ENCODE data around the gene LCN6.

The LCN6 gene

DNA sequence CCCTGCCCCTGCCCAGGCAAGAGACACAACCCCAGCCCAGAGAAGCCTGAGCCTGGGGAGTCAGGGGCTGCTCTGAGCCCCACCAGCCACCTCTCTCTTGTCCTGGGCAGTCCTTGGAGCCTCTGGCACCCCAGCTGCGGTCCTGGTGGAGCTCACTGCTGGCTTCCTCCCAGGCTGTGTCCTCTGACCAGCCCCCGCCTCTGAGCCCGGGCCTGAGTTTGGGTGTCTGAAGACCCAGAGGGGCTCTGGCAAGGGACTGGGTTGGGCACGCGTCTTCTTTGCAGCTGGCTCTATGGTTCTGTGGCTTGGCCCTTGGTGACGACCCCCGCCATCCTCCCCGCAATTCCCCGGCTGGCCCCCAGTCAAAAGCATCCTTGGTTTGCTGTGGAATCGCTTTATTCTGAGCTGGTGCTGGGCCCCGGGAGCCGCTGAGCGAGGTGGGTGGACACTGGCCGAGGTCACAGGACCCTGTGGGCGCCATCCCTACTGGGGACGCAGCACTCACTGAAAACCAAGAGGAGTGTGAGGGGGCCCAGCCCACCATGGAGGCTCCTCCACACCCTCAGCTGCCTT is 4.6 kb downstream of the LCN6 start:
- DNase-seq (ENCODE audit: low spot score): no peak

GRCh38 chr9:136742591-136743391 is 5.5 kb downstream of the LCN6 start, which contains the start of gene LCN10:
Gene LCN10, minus strand, starts transcription at chr9:136742940. Its CDS starts 37 bp downstream, at chr9:136742903.
- peak; percentile 79 for DNase-seq (ENCODE audit: low spot score)

DNA sequence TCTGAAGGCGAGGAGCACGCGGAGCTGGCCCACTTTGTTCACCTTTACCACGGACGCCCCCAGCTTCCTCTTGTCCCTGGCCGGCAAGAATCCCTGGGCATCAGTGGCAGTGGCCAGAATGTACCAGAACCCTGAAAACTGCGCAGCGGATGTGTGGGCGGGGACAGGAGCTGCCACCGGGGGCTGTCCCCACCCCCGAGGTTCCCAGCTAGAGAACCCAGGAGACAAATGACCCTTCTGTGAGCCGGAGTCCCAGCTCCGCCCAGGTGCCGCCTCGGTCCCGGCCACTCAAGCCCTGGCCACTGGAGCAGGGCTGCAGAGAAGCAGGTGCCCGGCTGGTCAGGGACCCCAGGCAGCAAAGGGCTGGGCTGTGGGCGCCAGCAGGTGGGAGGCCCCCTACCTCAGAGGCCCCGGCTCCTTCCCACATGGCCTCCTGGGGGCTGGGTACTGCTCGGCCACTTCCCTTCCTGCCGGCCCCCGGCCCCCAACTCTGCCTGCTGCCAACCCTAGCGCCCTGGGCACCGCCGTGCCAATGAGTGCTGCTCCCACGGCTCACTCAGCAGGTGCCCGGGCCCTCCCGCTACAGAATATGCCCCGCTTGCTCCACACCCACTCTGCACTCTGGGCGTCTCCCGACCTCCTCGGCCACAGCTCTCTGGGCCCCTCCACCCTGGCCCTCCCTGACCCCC is 6.3 kb downstream of the LCN6 start:
- no peak for DNase-seq (ENCODE audit: low spot score)

DNA sequence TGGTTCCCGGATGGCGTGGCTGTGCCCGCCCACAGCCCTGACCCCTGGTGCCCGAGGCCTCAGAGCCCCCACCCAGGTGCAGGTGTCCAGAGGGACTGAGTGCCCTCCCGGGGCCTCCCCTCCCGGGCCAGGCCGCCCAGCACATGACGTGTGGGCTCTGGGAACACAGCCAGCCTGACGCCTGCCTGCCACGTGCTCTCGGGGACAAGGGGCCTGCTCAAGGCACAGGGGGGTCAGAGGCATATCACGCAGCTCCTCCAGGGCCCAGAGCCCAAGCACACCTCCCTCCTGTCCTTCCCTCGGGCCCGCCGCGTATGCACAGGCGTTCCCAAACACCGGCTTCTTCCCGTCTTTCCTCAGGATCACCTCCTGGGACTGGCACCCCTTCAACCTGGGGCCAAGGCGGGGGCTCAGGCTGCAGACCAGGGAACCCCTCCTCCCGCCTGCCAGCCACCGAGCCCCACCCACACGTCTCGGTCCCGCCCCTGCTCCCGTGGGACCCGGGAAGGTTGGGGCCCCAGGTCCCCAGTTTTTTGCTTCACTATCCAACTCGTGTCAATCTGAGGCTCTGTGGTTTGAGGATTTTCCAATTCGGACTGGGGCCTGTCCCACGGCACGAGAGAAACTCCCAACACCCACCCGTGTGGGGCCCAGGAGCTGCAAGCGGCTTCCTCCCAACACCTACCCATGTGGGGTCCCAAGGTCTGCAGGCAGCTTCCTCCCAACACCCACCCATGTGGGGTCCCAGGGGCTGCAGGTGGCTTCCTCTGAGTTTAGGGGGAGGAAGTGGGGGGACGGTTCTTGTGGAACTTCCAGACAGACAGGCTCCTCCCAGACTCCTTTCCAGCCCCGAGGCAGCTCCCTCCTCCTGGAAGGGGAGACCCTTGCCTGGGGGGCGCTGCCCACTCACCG is 7.1 kb downstream of the LCN6 start:
- DNase-seq (ENCODE audit: low spot score): no peak

DNA sequence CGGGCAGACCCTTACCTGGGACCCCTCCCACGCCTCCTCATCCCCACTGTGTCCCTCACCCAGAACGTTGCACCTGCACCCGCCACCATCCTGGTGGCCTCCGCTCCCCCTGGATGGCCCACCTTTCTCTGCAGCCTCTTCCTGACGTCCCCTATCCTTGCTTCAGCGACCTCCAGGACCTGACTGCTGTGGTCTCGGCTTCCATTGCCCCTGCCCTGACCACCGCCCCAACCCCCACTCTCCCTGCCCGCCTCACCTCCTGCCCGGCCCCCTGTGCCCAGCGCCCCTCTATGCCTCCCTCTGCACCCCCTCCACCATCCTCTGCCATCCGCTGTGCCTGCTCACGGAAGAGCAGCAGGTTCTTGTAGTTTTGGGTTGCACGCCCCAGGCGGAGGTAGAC is 7.8 kb downstream of the LCN6 start:
- DNase-seq (ENCODE audit: low spot score): no peak

- no peak for DNase-seq (ENCODE audit: low spot score)
These were observed 8.3 kb downstream of the LCN6 start for GRCh38 chr9:136740069-136740468.

DNA sequence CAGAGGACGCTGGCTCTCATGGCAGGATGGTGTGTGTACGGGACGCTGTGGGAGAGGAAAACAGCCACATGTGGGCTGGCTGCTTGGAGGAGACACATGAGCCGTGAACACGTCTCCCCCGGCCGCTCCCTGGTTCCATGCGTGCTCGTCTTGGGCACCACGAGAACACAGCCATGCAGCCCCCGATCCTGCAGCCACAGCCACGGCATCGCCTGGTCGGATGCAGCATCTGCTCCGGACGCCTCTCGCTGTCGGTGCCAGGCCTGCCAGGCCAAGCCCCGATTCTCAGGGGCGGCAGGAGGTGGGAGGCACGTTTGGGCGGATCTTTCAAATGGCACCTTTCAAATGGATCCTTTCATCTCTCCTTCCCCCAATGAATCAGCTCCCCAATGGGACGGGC is 8.8 kb downstream of the LCN6 start:
- no peak for DNase-seq (ENCODE audit: low spot score)

GRCh38 chr9:136738960-136739359 is 9.4 kb downstream of the LCN6 start:
- DNase-seq (ENCODE audit: low spot score): no peak

- DNase-seq (ENCODE audit: low spot score): no peak
These were observed 12.4 kb downstream of the LCN6 start for GRCh38 chr9:136735812-136736480.

GRCh38 chr9:136734837-136735496 is 13.4 kb downstream of the LCN6 start:
- no peak for DNase-seq (ENCODE audit: low spot score)

- DNase-seq (ENCODE audit: low spot score): no peak
These were observed 14.7 kb downstream of the LCN6 start for GRCh38 chr9:136733611-136734010.

DNA sequence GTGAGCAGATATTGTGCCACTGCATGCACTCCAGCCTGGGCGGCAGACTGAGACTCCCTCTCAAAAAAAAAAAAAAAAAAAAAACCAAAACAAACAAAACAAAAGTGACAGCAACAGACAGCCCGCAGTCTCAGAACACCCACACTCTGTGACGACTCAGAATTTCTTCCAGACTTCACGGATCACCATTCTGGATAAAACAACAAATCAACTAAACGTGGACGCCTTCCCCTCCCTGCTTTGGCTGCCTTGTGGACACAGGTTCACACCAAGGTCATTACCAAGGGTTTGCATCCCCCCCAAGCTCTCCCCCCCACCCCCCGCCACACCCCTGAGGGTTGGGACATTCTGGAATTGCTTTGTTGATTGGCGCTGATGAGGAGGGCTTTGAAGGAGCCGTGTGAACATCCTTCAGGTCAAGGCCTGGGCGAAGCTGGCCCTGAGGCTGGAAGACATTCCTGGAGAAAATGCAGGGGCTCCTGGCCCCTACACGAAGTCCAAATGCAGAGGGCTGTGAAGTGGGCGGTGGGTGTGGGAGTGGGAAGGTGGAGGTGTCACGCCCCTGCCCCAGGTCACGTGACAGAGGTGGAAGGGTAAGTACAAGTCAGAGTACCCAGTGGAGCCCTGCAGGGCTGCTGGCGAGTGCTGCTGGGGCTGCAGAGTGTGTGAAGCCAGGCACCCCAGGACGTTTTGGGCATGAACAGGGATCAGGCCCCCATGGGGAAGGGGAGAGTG is 15.7 kb downstream of the LCN6 start:
- DNase-seq (ENCODE audit: low spot score): no peak

DNA sequence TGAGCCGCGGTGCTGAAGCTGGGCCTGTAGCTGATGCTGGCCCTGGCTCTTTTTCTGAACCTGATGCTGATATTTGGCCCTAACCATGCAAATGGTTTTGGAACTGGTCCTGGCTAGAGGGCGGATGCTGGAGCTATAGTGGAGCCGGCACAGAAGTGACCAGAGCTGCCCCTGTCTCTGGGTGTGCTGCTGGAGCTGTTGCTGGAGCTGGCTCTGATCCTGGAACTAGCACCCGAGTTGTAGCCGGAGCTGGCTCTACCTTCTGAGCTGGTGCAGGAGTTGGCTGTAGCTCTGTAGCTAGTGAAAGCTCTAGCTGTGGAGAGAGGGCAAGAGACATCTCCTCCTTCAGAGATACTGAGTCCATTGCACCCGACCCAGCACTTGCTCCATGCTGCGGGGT is 18.4 kb downstream of the LCN6 start:
- no peak for DNase-seq (ENCODE audit: low spot score)

DNA sequence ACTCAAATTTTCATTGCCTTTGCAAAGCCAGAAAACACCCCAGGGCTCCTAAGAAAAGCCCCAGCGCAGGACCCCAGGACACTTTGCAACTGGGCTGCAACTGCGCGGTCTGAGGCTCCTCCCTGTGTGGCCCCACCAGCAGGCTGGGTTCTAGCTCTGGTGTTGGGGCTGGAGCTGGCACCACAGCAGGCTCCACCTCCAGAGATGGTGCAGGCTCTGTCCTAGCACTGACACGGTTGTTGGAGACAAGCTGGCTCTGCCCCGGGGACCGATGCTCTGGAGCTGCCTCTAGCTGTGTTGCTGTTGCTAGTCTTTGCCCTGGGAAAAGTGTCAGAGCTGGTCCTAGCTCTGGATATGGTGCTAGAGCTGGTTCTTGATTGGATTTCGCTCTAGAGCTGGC is 19.2 kb downstream of the LCN6 start:
- no peak for DNase-seq (ENCODE audit: low spot score)

DNA sequence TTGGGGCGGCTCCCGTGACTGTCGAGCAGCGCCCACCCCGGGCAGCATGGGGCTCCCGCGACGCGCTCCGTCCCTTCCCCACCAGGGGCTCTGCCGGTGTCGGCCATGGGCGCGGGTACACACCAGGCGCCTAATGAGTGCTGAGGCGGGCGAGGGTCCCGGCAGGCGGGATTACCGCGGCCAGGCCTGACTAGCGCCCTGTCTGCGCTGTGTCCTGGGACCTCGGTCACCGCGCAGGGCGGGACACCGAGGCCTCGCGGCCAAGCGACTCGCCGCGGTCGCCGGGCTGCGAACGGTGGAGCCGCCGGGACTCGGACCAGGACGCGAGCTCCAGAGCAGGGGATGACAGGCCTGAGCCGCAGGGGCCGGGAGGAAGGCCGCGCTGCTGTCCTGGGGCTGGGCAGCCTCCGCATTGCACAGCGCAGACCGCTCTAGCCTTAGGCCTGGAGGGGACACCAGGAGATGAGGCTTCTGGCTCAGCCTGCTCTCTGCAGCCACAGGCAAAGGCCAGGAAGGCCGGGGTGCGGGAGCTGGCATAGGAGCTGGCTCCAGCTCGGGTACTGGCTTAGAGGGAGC is 19.7 kb downstream of the LCN6 start:
- peak; percentile 77 for DNase-seq (ENCODE audit: low spot score)

GRCh38 chr9:136728080-136728547 is 20.2 kb downstream of the LCN6 start:
- peak; percentile 94 for DNase-seq (ENCODE audit: low spot score)

- no peak for DNase-seq (ENCODE audit: low spot score)
These were observed 21.6 kb downstream of the LCN6 start for GRCh38 chr9:136726631-136727191.

- no peak for DNase-seq (ENCODE audit: low spot score)
These were observed 22.2 kb downstream of the LCN6 start for GRCh38 chr9:136726118-136726517.

DNA sequence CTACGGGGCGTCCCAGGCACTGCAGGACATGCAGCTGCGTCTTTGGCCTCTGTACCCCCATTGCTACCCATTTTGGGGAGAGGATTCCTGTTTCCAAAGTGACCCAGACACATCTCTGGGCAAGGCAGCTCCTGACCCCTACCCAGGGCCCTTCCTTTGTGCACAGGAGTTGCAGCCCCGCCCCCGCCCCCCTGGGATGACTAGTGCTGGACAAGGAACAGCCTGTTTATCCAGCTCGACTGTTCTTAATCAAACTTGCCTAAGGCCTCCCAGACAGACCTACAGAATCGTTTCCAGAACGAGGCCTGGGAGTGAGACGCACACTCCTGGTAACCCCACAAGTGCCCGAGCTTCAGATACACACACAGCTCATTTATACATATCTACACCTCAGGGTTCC is 22.7 kb downstream of the LCN6 start:
- no peak for DNase-seq (ENCODE audit: low spot score)

All from ecto neural progenitor cell (in vitro differentiated cells).